A549 (cell line): ENCODE measurements around the gene MBLAC1. TPM values are rescaled to one million over a fixed set of nuclear protein-coding genes. Genes with fewer than 3 reads are reported as not detected.

Experiments
- ATAC-seq, 2 experiments: fragments of 200-7000 bp in 1 of 2; fragments of >200 bp in 1 of 2; cut with Nextera tagmentation in 1 of 2; cut with Tn5 transposase in 1 of 2; 3 replicates each; pipeline versions ENCODE4 v1.8.0 to v1.9.1; 2018 to 2020; ENCODE audit warnings: mild to moderate bottlenecking in 1 of 2, moderate library complexity in 1 of 2
- CTCF ChIA-PET: fragments of 300-600 bp; sonication (Branson Sonifier 250); formaldehyde crosslinking; extraction: SDS; loops from one replicate; lab custom pipeline; 2021; ENCODE audit warnings: antibody characterized with exemption, inconsistent platforms; lab: Yijun Ruan, JAX
- POLR2A ChIA-PET: fragments of 350-600 bp; formaldehyde crosslinking; extraction: SDS; loops from one replicate; lab custom pipeline; 2021; ENCODE audit warnings: antibody characterized with exemption, inconsistent platforms; lab: Yijun Ruan, JAX
- DNase-seq, 2 experiments: peaks; one replicate each; pipeline versions ENCODE4 v3.0.0 to v3.0.0-alpha.2; 2011 to 2016; ENCODE audit warnings: low read depth in 1 of 2, low spot score in 1 of 2
- FAIRE-seq: peaks from 2 replicates; lab custom pipeline; 2011; peaks lifted over from hg19 to GRCh38; lab: Jason Lieb, UNC
- H3K27ac ChIP-seq, 2 experiments: fragments of >200 bp; sonication (Bioruptor Twin); formaldehyde crosslinking; 3 replicates each; pipeline ENCODE4 v1.5.1; 2016 to 2017
- H3K4me1 ChIP-seq: fragments of >200 bp; sonication (Bioruptor Twin); formaldehyde crosslinking; 3 replicates; pipeline ENCODE4 v1.6.1; 2016
- H3K4me2 ChIP-seq: fragments of >200 bp; sonication (Bioruptor Twin); formaldehyde crosslinking; 3 replicates; pipeline ENCODE4 v1.6.1; 2016
- H3K4me3 ChIP-seq: fragments of >200 bp; sonication (Bioruptor Twin); formaldehyde crosslinking; 3 replicates; pipeline ENCODE4 v1.5.1; 2016
- H3K9me3 ChIP-seq: fragments of >200 bp; sonication (Bioruptor Twin); formaldehyde crosslinking; 3 replicates; pipeline ENCODE4 v1.6.1; 2016
- CEBPB ChIP-seq, 2 experiments: fragments of >200 bp in 1 of 2; sonication (Bioruptor Twin) in 1 of 2; formaldehyde crosslinking in 1 of 2; IDR thresholded peaks; 2 replicates each; pipeline ENCODE4 v1.6.1; 2012 to 2016
- EHMT2 ChIP-seq: fragments of 200-600 bp; sonication (generic); IDR thresholded peaks from 2 replicates; pipeline ENCODE4 v1.6.1; 2016; ENCODE audit warnings: antibody characterized with exemption, low read depth, mild to moderate bottlenecking, moderate library complexity
- EP300 ChIP-seq, 2 experiments: fragments of >200 bp; sonication (Bioruptor Twin); formaldehyde crosslinking; IDR thresholded peaks; 2 replicates in 1 of 2; 3 replicates in 1 of 2; pipeline ENCODE4 v1.6.1; 2016 to 2017
- FOSB ChIP-seq: fragments of 250-450 bp; sonication (Bioruptor Pico); IDR thresholded peaks from 2 replicates; pipeline ENCODE4 v1.5.0; 2020; ENCODE audit warnings: mild to moderate bottlenecking, moderate library complexity
- FOSL2 ChIP-seq, 2 experiments: fragments of 450-650 bp in 1 of 2; fragments of >200 bp in 1 of 2; sonication (Bioruptor Twin) in 1 of 2; formaldehyde crosslinking; IDR thresholded peaks; 2 replicates each; pipeline versions ENCODE4 v1.5.0 to v1.6.1; 2016 to 2020; ENCODE audit warnings: mild to moderate bottlenecking in 1 of 2, moderate library complexity in 1 of 2
- HEYL ChIP-seq: fragments of 250-450 bp; sonication (Bioruptor Pico); IDR thresholded peaks from 2 replicates; pipeline ENCODE4 v1.8.0; 2021; ENCODE audit warnings: mild to moderate bottlenecking, moderate library complexity
- HOXB13 ChIP-seq: fragments of 250-450 bp; sonication (Bioruptor Pico); IDR thresholded peaks from 2 replicates; pipeline ENCODE4 v1.5.0; 2020; ENCODE audit warnings: low read depth, mild to moderate bottlenecking, moderate library complexity
- JUNB ChIP-seq: fragments of >200 bp; sonication (Bioruptor Twin); formaldehyde crosslinking; IDR thresholded peaks from 2 replicates; pipeline ENCODE4 v1.6.1; 2016
- KDM5A ChIP-seq: fragments of 200-600 bp; sonication (generic); IDR thresholded peaks from 2 replicates; pipeline ENCODE4 v1.6.1; 2016; ENCODE audit warnings: antibody characterized with exemption, mild to moderate bottlenecking
- MAFK ChIP-seq: fragments of 450-650 bp; IDR thresholded peaks from 2 replicates; pipeline ENCODE4 v1.6.1; 2014; ENCODE audit not compliant: partially characterized antibody
- NFE2L2 ChIP-seq: fragments of 150-350 bp; conservative IDR thresholded peaks from 2 replicates; pipeline ENCODE4 v1.6.1; 2014; ENCODE audit warnings: low read length
- POLR2A ChIP-seq: IDR thresholded peaks from 2 replicates; pipeline ENCODE4 v1.6.1; 2012; ENCODE audit warnings: mild to moderate bottlenecking, low read length
- RCOR1 ChIP-seq: fragments of 150-350 bp; IDR thresholded peaks from 2 replicates; pipeline ENCODE4 v1.6.1; 2014; ENCODE audit warnings: antibody characterized with exemption, low read length, low read depth
- SMC3 ChIP-seq: fragments of >200 bp; sonication (Bioruptor Twin); formaldehyde crosslinking; IDR thresholded peaks from 3 replicates; pipeline ENCODE4 v1.6.1; 2018; ENCODE audit warnings: inconsistent platforms
- SREBF2 ChIP-seq: fragments of 450-650 bp; IDR thresholded peaks from 2 replicates; pipeline ENCODE4 v1.6.1; 2014; ENCODE audit warnings: mild to moderate bottlenecking, moderate library complexity
- TFCP2L1 ChIP-seq: fragments of 250-450 bp; sonication (Bioruptor Pico); IDR thresholded peaks from 2 replicates; pipeline ENCODE4 v1.5.0; 2021; ENCODE audit warnings: mild to moderate bottlenecking
- TP53 ChIP-seq: fragments of 250-450 bp; sonication (Bioruptor Pico); IDR thresholded peaks from 2 replicates; pipeline ENCODE4 v1.5.0; 2021; ENCODE audit warnings: mild to moderate bottlenecking, moderate library complexity
- ZFP36 ChIP-seq: fragments of 450-650 bp; IDR thresholded peaks from 2 replicates; pipeline ENCODE4 v1.6.1; 2014; ENCODE audit warnings: borderline replicate concordance; ENCODE audit not compliant: partially characterized antibody
- ZNF302 ChIP-seq: fragments of 250-450 bp; sonication (Bioruptor Pico); IDR thresholded peaks from 2 replicates; pipeline ENCODE4 v1.9.0; 2021; ENCODE audit warnings: inconsistent platforms, mild to moderate bottlenecking, moderate library complexity
- WGBS: methylation state at CpG from one replicate; pipeline ENCODE4 v1.1.6; 2017; ENCODE audit errors: missing lambda C conversion rate; 5-methylcytosine and 5-hydroxymethylcytosine counted together
- polyA plus RNA-seq, 4 experiments: library from polyadenylated mRNA; depleted of rRNA in 3 of 4; stranded (reverse); fragments of >200 nt; fragmentation: RNase III in 1 of 4; extraction: RNeasy Plus Mini Kit Qiagen cat#74134 plus additional on column Dnase treatment in 1 of 4; gene quantifications; 2 replicates in 3 of 4; 3 replicates in 1 of 4; pipeline ENCODE4 v1.2.3, GENCODE V29; 2011 to 2017
- TF ChIP-seq, protein P1 (sequence below): fragments of >200 bp; sonication (Bioruptor Twin); formaldehyde crosslinking; IDR thresholded peaks from 3 replicates; pipeline ENCODE4 v1.6.1; 2016
- TF ChIP-seq, protein P2 (sequence below): fragments of 250-450 bp; sonication (Bioruptor Pico); IDR thresholded peaks from 2 replicates; pipeline ENCODE4 v1.5.0; 2020; ENCODE audit warnings: low read depth, mild to moderate bottlenecking, moderate library complexity

The MBLAC1 gene
- polyA plus RNA-seq, 2 of the 4 experiments (the other 2 are of a cell fraction) = 0.63 to 2.6 TPM

DNA sequence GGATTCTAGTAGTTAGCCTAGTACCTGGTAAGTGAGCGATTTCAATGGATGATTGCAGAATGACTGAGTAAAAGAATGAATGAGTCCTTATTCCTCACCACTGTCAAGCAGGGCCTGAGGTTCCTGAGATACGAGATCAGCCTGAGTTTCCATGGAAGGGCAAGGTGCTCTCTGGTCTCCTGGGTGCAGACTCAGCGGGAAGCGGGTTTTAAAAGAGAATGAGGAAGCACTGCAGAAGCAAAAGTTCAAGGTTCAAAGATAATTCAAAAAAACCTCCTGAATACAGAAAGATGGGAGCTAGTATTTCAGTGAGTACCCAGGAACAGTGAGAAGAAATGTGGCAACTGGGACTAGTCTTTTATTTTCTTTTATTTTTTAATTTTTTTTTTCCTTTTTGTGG lies 49.6 kb upstream of the MBLAC1 start:
- 99% methylated on average over 4 of the region's 4 CpGs for WGBS
- Histone ChIP-seq H3K27ac (no peak overlapping the region), H3K4me3 (no peak overlapping the region), H3K9me3 (peaks cover 65% of the 10 kb centered on the region), H3K4me1 (peaks cover 7% of the 10 kb centered on the region; the same call in 1 of the 3 replicates), H3K4me2 (no peak overlapping the region)
- CTCF ChIA-PET = interaction anchor here (1.0 to 1.2 kb wide), 2 partner anchors 9 to 14 kb away, joined by 6 to 7 read pairs; no protein-coding TSS in a partner anchor
- ATAC-seq = no peak
- no peak for DNase-seq
- POLR2A ChIA-PET = interaction anchor here (0.8 kb wide), 1 partner anchor 18 kb away, joined by 3 read pairs; no protein-coding TSS in a partner anchor
- no peak for FAIRE-seq
- TF ChIP-seq TFCP2L1 (CRISPR knock-in tag) = no peak
- no peak for TF ChIP-seq ZNF302 (CRISPR knock-in tag)
- no peak for TF ChIP-seq FOSL2 (IDR thresholded peaks at IDR 0.05)
- TF ChIP-seq FOSL2 (CRISPR knock-in tag; IDR thresholded peaks at IDR 0.05) = no peak
- TF ChIP-seq SMC3 = no peak
- TF ChIP-seq POLR2A = no peak
- no peak for TF ChIP-seq NFE2L2
- TF ChIP-seq KDM5A = no peak

- H3K9me3 ChIP-seq = peaks cover 47% of the 10 kb centered on the region
- peaks cover 7% of the 10 kb centered on the region; the same call in 1 of the 3 replicates for H3K4me1 ChIP-seq
- CTCF ChIA-PET = interaction anchor here (0.7 to 1.2 kb wide), 3 partner anchors 23 to 71 kb away, joined by 3 read pairs; no protein-coding TSS in a partner anchor
- WGBS = 97% methylated on average over 7 of the region's 7 CpGs
- no peak overlapping the region for H3K4me3 ChIP-seq
- TF ChIP-seq HEYL (no peak), FOSL2 (IDR thresholded peaks at IDR 0.05) (no peak), FOSL2 (CRISPR knock-in tag; IDR thresholded peaks at IDR 0.05) (no peak)
- H3K4me2 ChIP-seq = no peak overlapping the region
- FAIRE-seq (no peak), ATAC-seq (no peak), DNase-seq (no peak)
- POLR2A ChIA-PET = no interaction called here
- H3K27ac ChIP-seq = no peak overlapping the region
Observed at GRCh38 chr7:100079024-100079560, 47.7 kb upstream of the MBLAC1 start.

DNA sequence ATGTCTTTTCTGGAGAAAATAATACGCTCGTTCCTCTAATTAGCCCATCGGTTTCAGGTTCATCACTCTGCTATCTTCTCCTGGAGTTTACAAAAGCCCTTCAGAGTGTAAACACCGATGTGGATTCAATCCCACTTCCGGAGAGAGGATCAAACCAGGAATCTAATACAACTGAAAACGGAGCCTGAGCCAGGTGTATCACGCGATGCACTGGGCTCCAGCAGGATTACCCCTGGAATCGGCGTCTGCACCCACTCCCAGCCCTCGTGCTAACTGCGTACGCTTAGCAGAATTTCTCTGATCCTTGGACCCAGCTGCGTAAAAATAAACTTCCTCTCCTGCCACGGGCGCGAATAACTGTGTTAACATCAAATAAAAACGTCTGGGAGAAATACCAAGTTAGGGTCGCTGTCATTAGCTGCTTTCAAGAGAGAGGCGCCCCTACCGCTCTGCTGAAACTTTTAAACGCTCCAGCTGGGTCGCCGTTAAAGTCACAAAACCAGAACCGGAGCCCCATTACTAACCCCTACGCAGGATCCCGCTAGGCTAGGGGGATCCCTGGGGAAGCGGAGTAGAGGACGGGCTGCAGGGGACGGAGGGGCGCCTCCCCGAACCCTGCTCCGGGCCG lies 45.7 kb upstream of the MBLAC1 start:
- CTCF ChIA-PET = interaction anchor here (0.7 to 2.3 kb wide), 3 partner anchors 9 to 90 kb away, joined by 3 to 12 read pairs (median 5); no protein-coding TSS in a partner anchor
- Histone ChIP-seq H3K27ac (peak overlapping the region; percentile 88 to 90), H3K4me2 (peak overlapping the region; percentile 81), H3K4me3 (peak overlapping the region; percentile 98), H3K9me3 (peaks cover 27% of the 10 kb centered on the region), H3K4me1 (peaks cover 7% of the 10 kb centered on the region; the same call in 1 of the 3 replicates)
- DNase-seq (no peak), ATAC-seq (peak; percentile 25 to 66; a peak in 3 of 6 replicates), FAIRE-seq (no peak)
- 3% methylated on average over 26 of the region's 34 CpGs for WGBS
- POLR2A ChIA-PET = no interaction called here
- TF ChIP-seq RCOR1 (no peak), JUNB (no peak), SMC3 (no peak), EP300 (IDR thresholded peaks at IDR 0.05) (no peak), TP53 (CRISPR knock-in tag) (no peak), ZFP36 (no peak), MAFK (no peak), CEBPB (IDR thresholded peaks at IDR 0.05) (no peak), NFE2L2 (no peak), FOSB (CRISPR knock-in tag) (no peak), EHMT2 (no peak), HOXB13 (CRISPR knock-in tag) (no peak), SREBF2 (no peak)
- TF ChIP-seq, protein P1, sequence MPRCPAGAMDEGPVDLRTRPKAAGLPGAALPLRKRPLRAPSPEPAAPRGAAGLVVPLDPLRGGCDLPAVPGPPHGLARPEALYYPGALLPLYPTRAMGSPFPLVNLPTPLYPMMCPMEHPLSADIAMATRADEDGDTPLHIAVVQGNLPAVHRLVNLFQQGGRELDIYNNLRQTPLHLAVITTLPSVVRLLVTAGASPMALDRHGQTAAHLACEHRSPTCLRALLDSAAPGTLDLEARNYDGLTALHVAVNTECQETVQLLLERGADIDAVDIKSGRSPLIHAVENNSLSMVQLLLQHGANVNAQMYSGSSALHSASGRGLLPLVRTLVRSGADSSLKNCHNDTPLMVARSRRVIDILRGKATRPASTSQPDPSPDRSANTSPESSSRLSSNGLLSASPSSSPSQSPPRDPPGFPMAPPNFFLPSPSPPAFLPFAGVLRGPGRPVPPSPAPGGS = no peak
- TF ChIP-seq, protein P2, sequence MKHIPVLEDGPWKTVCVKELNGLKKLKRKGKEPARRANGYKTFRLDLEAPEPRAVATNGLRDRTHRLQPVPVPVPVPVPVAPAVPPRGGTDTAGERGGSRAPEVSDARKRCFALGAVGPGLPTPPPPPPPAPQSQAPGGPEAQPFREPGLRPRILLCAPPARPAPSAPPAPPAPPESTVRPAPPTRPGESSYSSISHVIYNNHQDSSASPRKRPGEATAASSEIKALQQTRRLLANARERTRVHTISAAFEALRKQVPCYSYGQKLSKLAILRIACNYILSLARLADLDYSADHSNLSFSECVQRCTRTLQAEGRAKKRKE = no peak
